GM23248 (cell line): ENCODE results near the gene CEP57.

Experiments
- EZH2 ChIP-seq: fragments of 200-600 bp; sonication (generic); IDR thresholded peaks from 2 replicates; pipeline ENCODE4 v1.6.1; 2018; ENCODE audit warnings: antibody characterized with exemption, mild to moderate bottlenecking; ENCODE audit not compliant: insufficient read depth, poor library complexity, severe bottlenecking
- EZH2phosphoT487 ChIP-seq: fragments of 200-600 bp; sonication (generic); IDR thresholded peaks from 2 replicates; pipeline ENCODE4 v1.6.1; 2018; ENCODE audit warnings: antibody characterized with exemption, moderate library complexity, mild to moderate bottlenecking, low read depth; ENCODE audit not compliant: insufficient read depth

DNA sequence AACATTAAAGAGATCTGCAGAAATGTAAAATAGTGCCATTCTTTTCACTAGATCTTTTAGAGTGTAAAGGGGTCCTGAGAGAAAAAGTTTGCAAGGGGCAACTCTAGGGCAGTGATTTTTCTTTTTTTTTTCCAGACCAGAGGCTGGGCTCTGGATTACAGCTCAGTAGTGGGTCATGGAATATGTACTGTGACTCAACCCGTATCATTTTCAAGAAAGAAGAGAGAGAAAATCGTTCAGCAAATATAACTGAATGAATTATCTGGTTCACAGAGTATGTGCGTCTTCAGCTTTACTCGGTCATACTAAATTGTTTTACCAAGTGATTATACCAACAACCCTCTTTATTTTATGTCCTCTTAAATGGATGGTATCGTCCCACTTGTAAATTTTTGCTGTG is 3.8 kb downstream of the CEP57 start:
- TF ChIP-seq EZH2, result no peak
- TF ChIP-seq EZH2phosphoT487, result no peak
